SH-SY5Y (cell line): ENCODE results near the gene TMEM229B.

Experiments used
- GATA2 ChIP-seq: IDR thresholded peaks from 2 replicates; pipeline ENCODE4 v1.6.1; 2011; ENCODE audit warnings: mild to moderate bottlenecking, low read depth, low read length
- GATA3 ChIP-seq: IDR thresholded peaks from 2 replicates; pipeline ENCODE4 v1.6.1; 2011; ENCODE audit warnings: low read depth, mild to moderate bottlenecking, low read length, moderate library complexity

DNA sequence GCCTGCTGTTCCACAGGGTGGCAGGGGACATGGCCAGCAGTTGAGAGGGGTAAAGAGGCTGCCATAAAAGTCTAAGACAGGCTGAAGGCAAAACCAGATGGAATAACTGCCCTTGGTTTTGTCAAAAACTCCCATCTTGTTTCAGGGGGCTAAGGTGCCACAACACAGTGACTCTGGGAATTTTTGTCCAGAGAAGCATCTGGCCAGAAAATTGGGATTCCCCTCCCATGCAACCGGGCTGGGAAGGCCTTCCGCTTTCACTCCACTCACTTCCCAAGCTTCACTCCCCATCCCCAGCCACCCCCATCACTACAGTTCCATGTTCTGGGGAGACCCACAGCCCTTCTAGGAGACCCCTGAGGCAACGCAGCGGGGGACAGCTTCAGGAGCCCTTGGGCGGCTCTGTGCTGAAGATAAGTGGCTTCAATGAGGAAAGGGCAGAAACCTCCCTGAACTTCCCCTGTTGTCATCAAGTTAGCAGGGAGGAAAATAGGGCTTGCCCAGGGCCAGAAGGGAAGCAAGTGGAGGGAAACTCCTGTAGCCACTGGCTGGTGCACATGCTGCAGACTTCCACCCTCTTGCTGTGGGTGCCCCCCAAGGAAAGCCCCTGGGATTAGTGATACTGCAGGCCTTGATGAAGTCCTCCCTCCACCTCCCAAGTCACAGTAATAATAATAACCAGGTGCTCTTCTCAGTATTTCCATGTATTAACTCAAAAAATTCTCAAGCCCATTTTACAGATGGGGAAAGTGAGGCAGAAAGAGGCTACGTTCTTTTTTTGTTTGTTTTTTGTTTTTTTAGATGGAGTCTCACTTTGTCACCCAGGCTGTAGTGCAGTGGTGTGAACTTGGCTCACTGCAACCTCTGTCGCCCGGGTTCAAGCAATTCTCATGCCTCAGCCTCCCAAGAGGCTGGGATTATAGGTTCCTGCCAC is 6.0 kb downstream of the TMEM229B start:
- TF ChIP-seq GATA3 (no peak), GATA2 (no peak)
